Left ventricle myocardium inferior (tissue), 1 donor: Measurements from ENCODE around the gene LDB1. TPM values are rescaled to one million over a fixed set of nuclear protein-coding genes. Genes with fewer than 3 reads are reported as not detected.

ENCODE experiments used
- DNase-seq: peaks from one replicate; pipeline ENCODE4 v3.0.0-alpha.2; 2020
- H3K27ac ChIP-seq: fragments of 200-600 bp; replicated peaks from 2 replicates; pipeline ENCODE4 v1.8.0; 2021
- H3K27me3 ChIP-seq: fragments of 200-600 bp; 2 replicates; pipeline ENCODE4 v1.8.0; 2021; ENCODE audit warnings: low read depth
- H3K36me3 ChIP-seq: fragments of 200-600 bp; 2 replicates; pipeline ENCODE4 v1.8.0; 2021
- H3K4me1 ChIP-seq: fragments of 200-600 bp; 2 replicates; pipeline ENCODE4 v1.8.0; 2021
- H3K4me3 ChIP-seq: fragments of 200-600 bp; 2 replicates; pipeline ENCODE4 v1.8.0; 2021; ENCODE audit warnings: mild to moderate bottlenecking, moderate library complexity
- H3K9me3 ChIP-seq: fragments of 200-600 bp; replicated peaks from 2 replicates; pipeline ENCODE4 v1.8.0; 2021
- CTCF ChIP-seq: fragments of 200-600 bp; IDR thresholded peaks from 2 replicates; pipeline ENCODE4 v1.8.0; 2021; ENCODE audit warnings: antibody characterized with exemption, mild to moderate bottlenecking, borderline replicate concordance
- intact Hi-C: fragments of 100-400 bp; cut with micrococcal nuclease; formaldehyde crosslinking; loops from one replicate; pipeline ENCODE4 v1.11.0; 2022
- total RNA-seq: library from RNA; stranded (reverse); fragmentation: NEBNext Ultra II Directional; extraction: Animal tissue kit (Norgen Biotek cat#: 25700); gene quantifications from one replicate; pipeline ENCODE4 v1.2.1, GENCODE V29; 2021
- donor health status: DM: no; HTN: yes; CAD: no; lungs with severe emphysema.

Gene LDB1
- total RNA-seq, 1 donor from 2014 or later: 52.2 TPM

GRCh38 chr10:102122450-102122849 lies 2.3 kb upstream of the LDB1 start:
- Histone ChIP-seq H3K27me3 (no peaks in the 10 kb centered on the region), H3K36me3 (no peaks in the 10 kb centered on the region), H3K4me1 (peaks cover 46% of the 10 kb centered on the region), H3K4me3 (no peak overlapping the region), H3K27ac (peak overlapping the region; percentile 97), H3K9me3 (no peaks in the 10 kb centered on the region)
- intact Hi-C loops: no loop called here
- TF ChIP-seq CTCF: no peak
- DNase-seq: no peak

- Histone ChIP-seq H3K27me3 (no peaks in the 10 kb centered on the region), H3K9me3 (no peaks in the 10 kb centered on the region), H3K4me3 (peak overlapping the region; percentile 81), H3K4me1 (peaks cover 52% of the 10 kb centered on the region), H3K27ac (peak overlapping the region; percentile 97), H3K36me3 (no peaks in the 10 kb centered on the region)
- intact Hi-C loops: no loop called here
- TF ChIP-seq CTCF: peak; percentile 37
- DNase-seq: no peak
Observed at GRCh38 chr10:102121739-102122372, 1.7 kb upstream of the LDB1 start.

- intact Hi-C loops: no loop called here
- no peaks in the 10 kb centered on the region for H3K9me3 ChIP-seq
- DNase-seq: peak; percentile 49
- no peaks in the 10 kb centered on the region for H3K36me3 ChIP-seq
- H3K4me3 ChIP-seq: peak overlapping the region; percentile 81
- TF ChIP-seq CTCF: no peak
- peaks cover 59% of the 10 kb centered on the region for H3K4me1 ChIP-seq
- peak overlapping the region; percentile 97 for H3K27ac ChIP-seq
- no peaks in the 10 kb centered on the region for H3K27me3 ChIP-seq
Observed at GRCh38 chr10:102120991-102121738, 997 bp upstream of the LDB1 start.

GRCh38 chr10:102119417-102120141 lies 589 bp downstream of the LDB1 start:
- intact Hi-C loops: no loop called here
- H3K4me1 ChIP-seq: peaks cover 73% of the 10 kb centered on the region

GRCh38 chr10:102118867-102119266 lies 1.3 kb downstream of the LDB1 start:
- H3K27ac ChIP-seq: peak overlapping the region; percentile 97
- intact Hi-C loops: no loop called here
- no peak for DNase-seq
- H3K9me3 ChIP-seq: no peaks in the 10 kb centered on the region
- no peaks in the 10 kb centered on the region for H3K36me3 ChIP-seq
- peaks cover 80% of the 10 kb centered on the region for H3K4me1 ChIP-seq
- no peak for TF ChIP-seq CTCF
- H3K27me3 ChIP-seq: no peaks in the 10 kb centered on the region
- H3K4me3 ChIP-seq: peak overlapping the region; percentile 81

More at GRCh38 chr10:102119417-102120141, 589 bp downstream of the LDB1 start:
- DNase-seq: peak; percentile 60
- Histone ChIP-seq H3K27ac (peak overlapping the region; percentile 97), H3K36me3 (no peaks in the 10 kb centered on the region), H3K27me3 (no peaks in the 10 kb centered on the region), H3K4me3 (peak overlapping the region; percentile 81), H3K9me3 (no peaks in the 10 kb centered on the region)
- TF ChIP-seq CTCF: no peak
